ENCODE data around the gene DLG1.

DNA sequence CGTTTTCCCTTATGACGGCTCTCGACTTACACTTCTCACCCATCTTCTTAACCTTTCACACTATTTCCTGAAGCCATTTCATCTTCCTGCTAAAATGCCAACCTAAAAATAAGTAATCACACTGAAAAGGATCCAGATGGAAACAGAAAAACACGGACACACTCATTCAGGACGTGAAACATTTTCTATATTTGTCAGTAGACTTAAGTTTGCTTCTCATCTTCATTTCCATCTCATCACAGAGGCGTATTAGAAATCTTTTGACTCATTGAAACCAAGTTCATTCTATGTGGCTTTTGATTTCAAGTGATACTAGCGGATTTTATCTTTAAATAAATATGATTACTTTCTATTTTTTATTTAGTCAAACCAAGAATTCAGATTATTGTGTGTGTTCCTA lies 27.4 kb upstream of the DLG1 start:
- TF ChIP-seq MXI1 (IDR thresholded peaks at IDR 0.05; ENCODE audit: borderline replicate concordance, low read depth, low read length) (no peak), NFE2L2 (IDR thresholded peaks at IDR 0.05; ENCODE audit: low read depth, low read length) (no peak), POLR2A (IDR thresholded peaks at IDR 0.05; ENCODE audit: low read depth, low read length) (no peak)
- TF ChIP-seq, protein P1, sequence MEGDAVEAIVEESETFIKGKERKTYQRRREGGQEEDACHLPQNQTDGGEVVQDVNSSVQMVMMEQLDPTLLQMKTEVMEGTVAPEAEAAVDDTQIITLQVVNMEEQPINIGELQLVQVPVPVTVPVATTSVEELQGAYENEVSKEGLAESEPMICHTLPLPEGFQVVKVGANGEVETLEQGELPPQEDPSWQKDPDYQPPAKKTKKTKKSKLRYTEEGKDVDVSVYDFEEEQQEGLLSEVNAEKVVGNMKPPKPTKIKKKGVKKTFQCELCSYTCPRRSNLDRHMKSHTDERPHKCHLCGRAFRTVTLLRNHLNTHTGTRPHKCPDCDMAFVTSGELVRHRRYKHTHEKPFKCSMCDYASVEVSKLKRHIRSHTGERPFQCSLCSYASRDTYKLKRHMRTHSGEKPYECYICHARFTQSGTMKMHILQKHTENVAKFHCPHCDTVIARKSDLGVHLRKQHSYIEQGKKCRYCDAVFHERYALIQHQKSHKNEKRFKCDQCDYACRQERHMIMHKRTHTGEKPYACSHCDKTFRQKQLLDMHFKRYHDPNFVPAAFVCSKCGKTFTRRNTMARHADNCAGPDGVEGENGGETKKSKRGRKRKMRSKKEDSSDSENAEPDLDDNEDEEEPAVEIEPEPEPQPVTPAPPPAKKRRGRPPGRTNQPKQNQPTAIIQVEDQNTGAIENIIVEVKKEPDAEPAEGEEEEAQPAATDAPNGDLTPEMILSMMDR (conservative IDR thresholded peaks at IDR 0.05; ENCODE audit: low read depth, low read length) = no peak

Measured in IMR-90 (cell line).